ENCODE data around the gene MSI2. TPM values are rescaled to one million over a fixed set of nuclear protein-coding genes. Genes with fewer than 3 reads are reported as not detected.
"Not testable (repeated sequence)": the region's sequence is repeated elsewhere in the genome, so short reads cannot be mapped to it uniquely, and the experiment has no call there.

MSI2 gene
- total and polyA plus RNA-seq, 2 donors (not counting 1 experiment from before 2014, with no cell fraction given) = 16.1 to 196 TPM

DNA sequence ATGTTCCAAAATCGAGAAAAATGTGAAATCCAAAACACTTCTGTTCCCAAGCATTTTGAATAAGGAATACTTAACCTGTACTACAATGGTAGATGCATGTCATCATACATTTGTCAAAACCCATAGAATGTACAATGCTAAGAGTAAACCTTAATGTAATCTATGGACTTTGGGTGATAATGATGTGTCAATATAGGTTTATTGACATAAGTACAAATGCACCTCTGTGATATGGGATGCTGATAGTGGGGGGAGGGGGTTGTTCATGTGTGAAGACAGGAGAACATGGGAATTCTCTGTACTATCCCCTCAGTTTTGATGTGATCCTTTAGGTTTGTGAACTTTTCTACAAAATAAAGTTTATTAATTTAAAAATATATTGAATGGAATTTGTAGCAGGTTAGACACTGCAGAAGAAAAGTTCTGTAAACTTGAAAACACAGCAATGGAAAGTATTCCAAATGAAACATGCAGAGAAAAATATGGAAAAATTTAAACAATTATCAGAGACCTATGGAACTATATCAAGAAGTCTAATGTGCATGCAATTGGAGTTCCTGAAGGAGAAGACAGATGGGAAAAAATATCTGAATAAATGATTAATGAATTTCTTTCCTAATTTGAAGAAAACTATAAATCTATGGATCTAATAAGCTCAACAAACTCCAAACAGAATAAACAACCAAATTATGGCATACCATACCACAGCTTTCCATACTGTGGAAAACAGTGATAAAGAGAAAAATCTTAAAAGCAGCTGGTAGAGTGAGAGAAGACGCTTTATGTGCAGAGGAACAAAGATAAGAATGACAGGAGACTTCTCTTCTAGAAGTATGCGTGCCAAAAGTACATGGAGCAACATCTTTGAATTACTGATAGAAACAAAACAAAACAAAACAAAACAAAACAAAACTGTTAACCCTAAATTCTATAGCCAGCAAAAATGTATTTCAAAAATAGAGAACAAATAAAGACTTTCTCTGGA lies 34.7 kb upstream of the MSI2 start:
- H2AFZ ChIP-seq (ENCODE audit: insufficient read depth, low read depth, low read length, poor library complexity, severe bottlenecking) = no peak overlapping the region
- CTCF ChIA-PET = no interaction called here
- H3K36me3 ChIP-seq (replicated peaks in 1 of 2; ENCODE audit: control extremely low read depth in 1 of 2, control insufficient read depth in 1 of 2, extremely low read depth in 1 of 2, insufficient read depth in 2 of 2, low read length in 1 of 2) = no peaks in the 10 kb centered on the region
- H3K4me3 ChIP-seq (ENCODE audit: control extremely low read depth in 1 of 5, extremely low read depth in 1 of 5, insufficient read depth in 1 of 5, low read depth in 2 of 5, low read length in 4 of 5) = no peak overlapping the region
- Mint-ChIP-seq H3K4me1 (no peaks in the 10 kb centered on the region), H3K27me3 (peaks cover 16% of the 10 kb centered on the region), H3K27ac (no peak overlapping the region), H3K4me3 (no peak overlapping the region), H3K9me3 (ENCODE audit: insufficient read depth) (peaks cover 4% of the 10 kb centered on the region)
- POLR2A ChIA-PET = no interaction called here
- ATAC-seq (ENCODE audit: low read depth) (no peak), DNase-seq (no peak)
- WGBS (ENCODE audit: insufficient coverage) = no CpG with 5 or more reads among the region's 3 CpGs
- H3K4me1 ChIP-seq (ENCODE audit: control insufficient read depth in 2 of 2, insufficient read depth in 2 of 2, low read length in 2 of 2) = no peaks in the 10 kb centered on the region
- no peaks in the 10 kb centered on the region for H3K79me2 ChIP-seq (ENCODE audit: control insufficient read depth, insufficient read depth, low read length)
- H3K4me2 ChIP-seq (replicated peaks; ENCODE audit: low read depth, low read length, poor library complexity, severe bottlenecking) = no peak overlapping the region
- H3K9ac ChIP-seq (ENCODE audit: low read length) = no peak overlapping the region
- no peaks in the 10 kb centered on the region for H4K20me1 ChIP-seq (ENCODE audit: control insufficient read depth, insufficient read depth, low read length, poor library complexity, severe bottlenecking)
- no peak for TF ChIP-seq EZH2 (IDR thresholded peaks at IDR 0.05; ENCODE audit: borderline replicate concordance, insufficient read depth, low read depth, low read length, poor library complexity, severe bottlenecking)
- TF ChIP-seq, protein P1, sequence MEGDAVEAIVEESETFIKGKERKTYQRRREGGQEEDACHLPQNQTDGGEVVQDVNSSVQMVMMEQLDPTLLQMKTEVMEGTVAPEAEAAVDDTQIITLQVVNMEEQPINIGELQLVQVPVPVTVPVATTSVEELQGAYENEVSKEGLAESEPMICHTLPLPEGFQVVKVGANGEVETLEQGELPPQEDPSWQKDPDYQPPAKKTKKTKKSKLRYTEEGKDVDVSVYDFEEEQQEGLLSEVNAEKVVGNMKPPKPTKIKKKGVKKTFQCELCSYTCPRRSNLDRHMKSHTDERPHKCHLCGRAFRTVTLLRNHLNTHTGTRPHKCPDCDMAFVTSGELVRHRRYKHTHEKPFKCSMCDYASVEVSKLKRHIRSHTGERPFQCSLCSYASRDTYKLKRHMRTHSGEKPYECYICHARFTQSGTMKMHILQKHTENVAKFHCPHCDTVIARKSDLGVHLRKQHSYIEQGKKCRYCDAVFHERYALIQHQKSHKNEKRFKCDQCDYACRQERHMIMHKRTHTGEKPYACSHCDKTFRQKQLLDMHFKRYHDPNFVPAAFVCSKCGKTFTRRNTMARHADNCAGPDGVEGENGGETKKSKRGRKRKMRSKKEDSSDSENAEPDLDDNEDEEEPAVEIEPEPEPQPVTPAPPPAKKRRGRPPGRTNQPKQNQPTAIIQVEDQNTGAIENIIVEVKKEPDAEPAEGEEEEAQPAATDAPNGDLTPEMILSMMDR (IDR thresholded peaks at IDR 0.05) = no peak
- intact Hi-C loops (cut with micrococcal nuclease) = no loop called here
- H3K9me3 ChIP-seq (ENCODE audit: control extremely low read depth in 1 of 3, control insufficient read depth in 2 of 3, insufficient read depth in 1 of 3, low read length in 2 of 3) = peaks cover 2 to 9% (median 8%) of the 10 kb centered on the region in 3 donors
- no peaks in the 10 kb centered on the region for H3K27me3 ChIP-seq (replicated peaks in 1 of 4; ENCODE audit: control extremely low read depth in 1 of 4, control insufficient read depth in 3 of 4, insufficient read depth in 4 of 4, low read length in 3 of 4)
- no peak overlapping the region for H3K27ac ChIP-seq (ENCODE audit: low read length in 2 of 2)

DNA sequence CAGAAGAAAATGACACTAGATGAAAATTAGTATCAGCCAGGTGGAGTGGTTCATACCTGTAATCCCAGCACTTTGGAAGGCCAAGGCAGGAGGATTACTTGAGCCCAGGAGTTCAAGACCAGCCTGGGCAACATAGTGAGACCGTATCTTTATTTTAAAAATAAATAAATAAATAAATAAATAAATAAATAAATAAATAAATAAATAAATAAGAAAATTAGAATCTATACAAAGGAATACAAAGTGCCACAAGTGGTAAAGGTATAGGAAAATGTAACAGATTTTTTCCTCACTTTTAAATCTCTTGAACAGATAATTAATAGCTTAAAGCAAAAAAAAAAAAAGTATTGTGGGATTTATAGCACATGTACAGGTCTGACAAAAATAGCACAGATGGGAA lies 33.9 kb upstream of the MSI2 start:
- H3K4me2 ChIP-seq (replicated peaks; ENCODE audit: low read depth, low read length, poor library complexity, severe bottlenecking); H3K9me3 Mint-ChIP-seq (ENCODE audit: insufficient read depth); H4K20me1 ChIP-seq (ENCODE audit: control insufficient read depth, insufficient read depth, low read length, poor library complexity, severe bottlenecking); POLR2A ChIA-PET; DNase-seq; intact Hi-C loops (cut with micrococcal nuclease); H3K27ac Mint-ChIP-seq; ATAC-seq (ENCODE audit: low read depth); H2AFZ ChIP-seq (ENCODE audit: insufficient read depth, low read depth, low read length, poor library complexity, severe bottlenecking); H3K79me2 ChIP-seq (ENCODE audit: control insufficient read depth, insufficient read depth, low read length); H3K27me3 ChIP-seq (replicated peaks in 1 of 4; ENCODE audit: control extremely low read depth in 1 of 4, control insufficient read depth in 3 of 4, insufficient read depth in 4 of 4, low read length in 3 of 4); H3K27ac ChIP-seq (ENCODE audit: low read length in 2 of 2); H3K4me3 ChIP-seq (ENCODE audit: control extremely low read depth in 1 of 5, extremely low read depth in 1 of 5, insufficient read depth in 1 of 5, low read depth in 2 of 5, low read length in 4 of 5); CTCF ChIA-PET; H3K4me1 Mint-ChIP-seq; H3K9me3 ChIP-seq (ENCODE audit: control extremely low read depth in 1 of 3, control insufficient read depth in 2 of 3, insufficient read depth in 1 of 3, low read length in 2 of 3); H3K9ac ChIP-seq (ENCODE audit: low read length); H3K4me3 Mint-ChIP-seq; H3K36me3 ChIP-seq (replicated peaks in 1 of 2; ENCODE audit: control extremely low read depth in 1 of 2, control insufficient read depth in 1 of 2, extremely low read depth in 1 of 2, insufficient read depth in 2 of 2, low read length in 1 of 2); H3K4me1 ChIP-seq (ENCODE audit: control insufficient read depth in 2 of 2, insufficient read depth in 2 of 2, low read length in 2 of 2): not testable (repeated sequence)
- H3K27me3 Mint-ChIP-seq = peaks cover 18% of the 10 kb centered on the region
- WGBS (ENCODE audit: insufficient coverage) = no CpG with 5 or more reads among the region's 1 CpG

Data from B cell (primary cell).